IPS DF 6.9 (cell line): ENCODE data around the gene FAF1.

ENCODE experiments used
- DNase-seq: peaks from one replicate; pipeline ENCODE4 v3.0.0-alpha.2; 2013; ENCODE audit warnings: low read depth, low spot score
- H3K27ac ChIP-seq: one replicate; pipeline ENCODE4 v1.5.1; 2013; ENCODE audit warnings: low read length, control low read depth
- H3K27me3 ChIP-seq: 2 replicates; pipeline ENCODE4 v1.6.1; 2013; ENCODE audit warnings: mild to moderate bottlenecking, low read length; ENCODE audit not compliant: control insufficient read depth, insufficient read depth
- H3K36me3 ChIP-seq: 2 replicates; pipeline ENCODE4 v1.6.1; 2013; ENCODE audit warnings: low read length; ENCODE audit not compliant: control insufficient read depth, insufficient read depth
- H3K4me1 ChIP-seq: 2 replicates; pipeline ENCODE4 v1.6.1; 2013; ENCODE audit warnings: low read length; ENCODE audit not compliant: control insufficient read depth, insufficient read depth
- H3K4me3 ChIP-seq: 2 replicates; pipeline ENCODE4 v1.5.1; 2013; ENCODE audit warnings: mild to moderate bottlenecking, low read length
- H3K9me3 ChIP-seq: 2 replicates; pipeline ENCODE4 v1.6.1; 2013; ENCODE audit warnings: low read length, inconsistent platforms; ENCODE audit not compliant: control insufficient read depth, insufficient read depth
- WGBS: extraction: QIAGEN DNeasy Blood & Tissue Kit; methylation state at CpG from one replicate; pipeline ENCODE4 v1.1.7; 2013; ENCODE audit warnings: mixed read lengths, missing lambda C conversion rate; ENCODE audit not compliant: insufficient read length, insufficient coverage; 5-methylcytosine and 5-hydroxymethylcytosine counted together

FAF1 gene

GRCh38 chr1:50426108-50426700 is 533.9 kb downstream of the FAF1 start:
- H3K27ac ChIP-seq = no peak overlapping the region
- no peak overlapping the region for H3K4me3 ChIP-seq
- H3K36me3 ChIP-seq = no peaks in the 10 kb centered on the region
- peaks cover 86% of the 10 kb centered on the region for H3K27me3 ChIP-seq
- no CpG with 5 or more reads among the region's 20 CpGs for WGBS
- H3K4me1 ChIP-seq = peaks cover 4% of the 10 kb centered on the region; the same call in 1 of the 2 replicates
- DNase-seq = no peak
- H3K9me3 ChIP-seq = no peaks in the 10 kb centered on the region

- H3K27me3 ChIP-seq = peaks cover 86% of the 10 kb centered on the region
- H3K4me1 ChIP-seq = peaks cover 3% of the 10 kb centered on the region; the same call in 1 of the 2 replicates
- no peak overlapping the region for H3K4me3 ChIP-seq
- no peak for DNase-seq
- H3K9me3 ChIP-seq = no peaks in the 10 kb centered on the region
- H3K27ac ChIP-seq = no peak overlapping the region
- no CpG with 5 or more reads among the region's 34 CpGs for WGBS
- no peaks in the 10 kb centered on the region for H3K36me3 ChIP-seq
Measured at GRCh38 chr1:50425376-50426107, 534.5 kb downstream of the FAF1 start.

- Histone ChIP-seq H3K4me3 (no peak overlapping the region), H3K9me3 (no peaks in the 10 kb centered on the region)
- no CpG with 5 or more reads among the region's 40 CpGs for WGBS
Measured at GRCh38 chr1:50424884-50425375, 535.1 kb downstream of the FAF1 start.

GRCh38 chr1:50424045-50424883 is 535.8 kb downstream of the FAF1 start:
- no peak for DNase-seq
- no CpG with 5 or more reads among the region's 35 CpGs for WGBS
- Histone ChIP-seq H3K4me1 (peaks cover 3% of the 10 kb centered on the region; the same call in 1 of the 2 replicates), H3K27ac (no peak overlapping the region), H3K4me3 (no peak overlapping the region), H3K9me3 (no peaks in the 10 kb centered on the region), H3K36me3 (no peaks in the 10 kb centered on the region), H3K27me3 (peaks cover 91% of the 10 kb centered on the region)

More at GRCh38 chr1:50424884-50425375, 535.1 kb downstream of the FAF1 start:
- no peak for DNase-seq
- Histone ChIP-seq H3K27ac (no peak overlapping the region), H3K27me3 (peaks cover 87% of the 10 kb centered on the region), H3K4me1 (peaks cover 3% of the 10 kb centered on the region; the same call in 1 of the 2 replicates), H3K36me3 (no peaks in the 10 kb centered on the region)

- peak overlapping the region; percentile 12; the same call in 1 of the 2 replicates for H3K4me3 ChIP-seq
- no peak for DNase-seq
- WGBS = no CpG with 5 or more reads among the region's 23 CpGs
- no peaks in the 10 kb centered on the region for H3K36me3 ChIP-seq
- no peaks in the 10 kb centered on the region for H3K9me3 ChIP-seq
- no peak overlapping the region for H3K27ac ChIP-seq
- H3K4me1 ChIP-seq = peaks cover 4% of the 10 kb centered on the region; the same call in 1 of the 2 replicates
- H3K27me3 ChIP-seq = peaks cover 96% of the 10 kb centered on the region
Measured at GRCh38 chr1:50423670-50424000, 536.4 kb downstream of the FAF1 start.

GRCh38 chr1:50422946-50423669 is 537.0 kb downstream of the FAF1 start, which contains the start of gene DMRTA2:
DMRTA2 (minus strand) TSS chr1:50423443; CDS start chr1:50421536, 1,907 bp downstream.
- WGBS = no CpG with 5 or more reads among the region's 61 CpGs
- no peak for DNase-seq
- Histone ChIP-seq H3K9me3 (no peaks in the 10 kb centered on the region), H3K27ac (no peak within 1 kb of the TSS), H3K27me3 (peaks cover 96% of the 10 kb centered on the region), H3K4me1 (peaks cover 5% of the 10 kb centered on the region; the same call in 1 of the 2 replicates), H3K4me3 (peak within 1 kb of the TSS; percentile 12; the same call in 1 of the 2 replicates), H3K36me3 (no peaks in the 10 kb centered on the region)

GRCh38 chr1:50422675-50422945 is 537.5 kb downstream of the FAF1 start:
- whole genome bisulfite sequencing = no CpG with 5 or more reads among the region's 21 CpGs
- H3K27ac ChIP-seq = no peak overlapping the region
- H3K9me3 ChIP-seq = no peaks in the 10 kb centered on the region
- H3K4me3 ChIP-seq = peak overlapping the region; percentile 3; the same call in 1 of the 2 replicates
- H3K4me1 ChIP-seq = peaks cover 5% of the 10 kb centered on the region; the same call in 1 of the 2 replicates
- H3K27me3 ChIP-seq = peaks cover 96% of the 10 kb centered on the region
- H3K36me3 ChIP-seq = no peaks in the 10 kb centered on the region
- DNase-seq = no peak

- no CpG with 5 or more reads among the region's 27 CpGs for WGBS
- no peak overlapping the region; the same call in 1 of the 2 replicates for H3K4me3 ChIP-seq
- H3K27me3 ChIP-seq = peaks cover 96% of the 10 kb centered on the region
- no peaks in the 10 kb centered on the region for H3K36me3 ChIP-seq
- no peak overlapping the region for H3K27ac ChIP-seq
- DNase-seq = no peak
- peaks cover 3% of the 10 kb centered on the region; the same call in 1 of the 2 replicates for H3K4me1 ChIP-seq
- no peaks in the 10 kb centered on the region for H3K9me3 ChIP-seq
Measured at GRCh38 chr1:50421768-50422674, 538.0 kb downstream of the FAF1 start.

GRCh38 chr1:50421366-50421748 is 538.7 kb downstream of the FAF1 start:
- peaks cover 95% of the 10 kb centered on the region for H3K27me3 ChIP-seq
- no peaks in the 10 kb centered on the region for H3K9me3 ChIP-seq
- H3K36me3 ChIP-seq = no peaks in the 10 kb centered on the region
- no peak for DNase-seq
- no CpG with 5 or more reads among the region's 38 CpGs for WGBS
- H3K4me1 ChIP-seq = peaks cover 3% of the 10 kb centered on the region; the same call in 1 of the 2 replicates
- no peak overlapping the region for H3K27ac ChIP-seq
- peak overlapping the region; percentile 19; the same call in 1 of the 2 replicates for H3K4me3 ChIP-seq
